MM.1S (cell line): Measurements from ENCODE around the gene APBB1.

ENCODE experiments used
- DNase-seq: peaks from one replicate; pipeline ENCODE4 v3.0.0-alpha.2; 2015
- H2AFZ ChIP-seq: fragments of 300-600 bp; sonication (generic); 2 replicates; pipeline ENCODE4 v1.6.0; 2016; ENCODE audit warnings: antibody characterized with exemption, low read length
- H3F3A ChIP-seq: fragments of 300-600 bp; sonication (generic); 2 replicates; pipeline ENCODE4 v1.6.1; 2016; ENCODE audit warnings: mild to moderate bottlenecking, antibody characterized with exemption, low read length, moderate library complexity, mixed read lengths; ENCODE audit not compliant: insufficient read depth
- H3K27ac ChIP-seq: fragments of 300-600 bp; sonication (generic); 2 replicates; pipeline ENCODE4 v1.5.1; 2016; ENCODE audit warnings: mild to moderate bottlenecking, low read length
- H3K27me3 ChIP-seq: fragments of 300-600 bp; sonication (generic); replicated peaks from 2 replicates; pipeline ENCODE4 v1.6.0; 2016; ENCODE audit warnings: low read length; ENCODE audit not compliant: insufficient read depth
- H3K36me3 ChIP-seq: fragments of 300-600 bp; sonication (generic); replicated peaks from 2 replicates; pipeline ENCODE4 v1.6.1; 2016; ENCODE audit warnings: mild to moderate bottlenecking, low read length, mixed read lengths; ENCODE audit not compliant: insufficient read depth
- H3K4me1 ChIP-seq: fragments of 300-600 bp; sonication (generic); 2 replicates; pipeline ENCODE4 v1.6.1; 2016; ENCODE audit warnings: low read length, mixed read lengths
- H3K4me2 ChIP-seq: fragments of 300-600 bp; sonication (generic); 2 replicates; pipeline ENCODE4 v1.6.0; 2016; ENCODE audit warnings: low read depth, low read length
- H3K4me3 ChIP-seq: fragments of 300-600 bp; sonication (generic); 2 replicates; pipeline ENCODE4 v1.5.1; 2016; ENCODE audit warnings: low read length, mixed read lengths
- H3K79me2 ChIP-seq: fragments of 300-600 bp; sonication (generic); 2 replicates; pipeline ENCODE4 v1.6.1; 2016; ENCODE audit warnings: mixed run types, low read length, mixed read lengths
- H3K9ac ChIP-seq: fragments of 300-600 bp; sonication (generic); 2 replicates; pipeline ENCODE4 v1.6.1; 2016; ENCODE audit warnings: low read length, mixed read lengths
- H3K9me2 ChIP-seq: fragments of 300-600 bp; sonication (generic); replicated peaks from 2 replicates; pipeline ENCODE4 v1.6.1; 2016; ENCODE audit warnings: mild to moderate bottlenecking, low read length, mixed read lengths; ENCODE audit not compliant: insufficient read depth
- H3K9me3 ChIP-seq: fragments of 300-600 bp; sonication (generic); replicated peaks from 2 replicates; pipeline ENCODE4 v1.6.1; 2016; ENCODE audit warnings: mild to moderate bottlenecking, low read length, mixed read lengths; ENCODE audit not compliant: insufficient read depth
- H4K20me1 ChIP-seq: fragments of 300-600 bp; sonication (generic); 2 replicates; pipeline ENCODE4 v1.6.1; 2016; ENCODE audit warnings: mild to moderate bottlenecking, low read length, moderate library complexity, mixed read lengths; ENCODE audit not compliant: insufficient read depth
- CTCF ChIP-seq: fragments of 300-600 bp; sonication (generic); IDR thresholded peaks from 2 replicates; pipeline ENCODE4 v1.5.1; 2016; ENCODE audit warnings: antibody characterized with exemption, low read length, mixed read lengths
- EZH2 ChIP-seq: fragments of 300-600 bp; sonication (generic); optimal IDR thresholded peaks from 2 replicates; pipeline ENCODE3; 2017; ENCODE audit warnings: low read depth, mild to moderate bottlenecking, antibody characterized with exemption, low read length, mixed read lengths
- EZH2phosphoT487 ChIP-seq: fragments of 300-600 bp; sonication (generic); IDR thresholded peaks from 2 replicates; pipeline ENCODE4 v1.6.1; 2018; ENCODE audit warnings: antibody characterized with exemption, low read length

APBB1 gene

DNA sequence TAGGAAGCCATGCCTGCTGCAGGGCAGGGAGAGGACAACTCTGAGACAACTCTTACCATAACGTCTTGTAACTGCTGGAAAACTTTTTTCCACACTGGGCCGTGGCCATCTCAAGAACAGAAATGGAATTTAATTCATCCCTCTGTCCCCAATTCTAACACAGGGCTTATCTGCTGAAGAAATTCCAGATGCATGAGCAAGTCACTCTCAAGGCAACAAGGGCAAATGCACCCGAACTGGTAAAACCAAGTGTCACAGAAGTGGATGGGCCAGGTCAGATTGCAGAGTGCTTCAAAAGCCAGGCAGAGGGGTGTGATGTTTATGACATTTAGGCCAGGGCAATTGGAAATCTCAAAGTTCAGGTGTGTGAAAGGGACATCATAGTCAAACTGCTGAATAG, 21.3 kb downstream of the APBB1 start:
- Histone ChIP-seq H3K9me2 (no peaks in the 10 kb centered on the region), H3F3A (no peaks in the 10 kb centered on the region), H3K9ac (no peak overlapping the region), H3K36me3 (no peaks in the 10 kb centered on the region), H3K9me3 (no peaks in the 10 kb centered on the region), H2AFZ (no peak overlapping the region), H3K4me1 (peaks cover 5% of the 10 kb centered on the region), H3K27ac (no peak overlapping the region), H3K79me2 (no peaks in the 10 kb centered on the region), H3K4me2 (no peak overlapping the region), H3K27me3 (no peaks in the 10 kb centered on the region), H4K20me1 (no peaks in the 10 kb centered on the region), H3K4me3 (no peak overlapping the region)
- no peak for TF ChIP-seq EZH2
- no peak for TF ChIP-seq EZH2phosphoT487
- no peak for TF ChIP-seq CTCF
- no peak for DNase-seq

DNA sequence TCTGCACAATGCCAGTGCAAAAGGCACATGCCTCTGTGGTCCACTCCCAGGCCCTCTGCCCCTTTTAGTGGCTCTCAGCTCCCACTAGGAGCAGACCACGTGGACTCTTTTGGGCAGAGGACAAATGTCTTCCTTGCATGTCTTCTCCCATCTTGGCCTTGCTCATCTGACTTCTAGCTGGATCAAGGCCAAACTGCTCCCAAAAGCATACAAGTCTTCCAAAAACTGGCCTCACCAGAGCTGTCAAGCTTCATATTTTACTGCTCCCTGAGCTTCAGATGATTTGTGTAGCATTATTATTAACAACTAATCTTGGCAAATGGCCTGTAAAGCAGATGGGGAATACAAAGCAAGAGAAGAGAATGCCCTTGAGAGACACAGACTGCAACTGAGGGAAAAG, 21.7 kb downstream of the APBB1 start:
- H4K20me1 ChIP-seq: no peaks in the 10 kb centered on the region
- no peaks in the 10 kb centered on the region for H3F3A ChIP-seq
- TF ChIP-seq EZH2phosphoT487: no peak
- TF ChIP-seq EZH2: no peak
- no peak for TF ChIP-seq CTCF
- H3K27ac ChIP-seq: no peak overlapping the region
- DNase-seq: no peak
- no peak overlapping the region for H3K4me2 ChIP-seq
- no peaks in the 10 kb centered on the region for H3K27me3 ChIP-seq
- H3K79me2 ChIP-seq: no peaks in the 10 kb centered on the region
- H3K4me3 ChIP-seq: no peak overlapping the region
- no peaks in the 10 kb centered on the region for H3K9me2 ChIP-seq
- H3K9me3 ChIP-seq: no peaks in the 10 kb centered on the region
- no peak overlapping the region for H2AFZ ChIP-seq
- no peaks in the 10 kb centered on the region for H3K36me3 ChIP-seq
- 0 out of 2 replicates have a peak, but pooled peaks cover under 1% of the 10 kb centered on the region for H3K4me1 ChIP-seq
- no peak overlapping the region for H3K9ac ChIP-seq

DNA sequence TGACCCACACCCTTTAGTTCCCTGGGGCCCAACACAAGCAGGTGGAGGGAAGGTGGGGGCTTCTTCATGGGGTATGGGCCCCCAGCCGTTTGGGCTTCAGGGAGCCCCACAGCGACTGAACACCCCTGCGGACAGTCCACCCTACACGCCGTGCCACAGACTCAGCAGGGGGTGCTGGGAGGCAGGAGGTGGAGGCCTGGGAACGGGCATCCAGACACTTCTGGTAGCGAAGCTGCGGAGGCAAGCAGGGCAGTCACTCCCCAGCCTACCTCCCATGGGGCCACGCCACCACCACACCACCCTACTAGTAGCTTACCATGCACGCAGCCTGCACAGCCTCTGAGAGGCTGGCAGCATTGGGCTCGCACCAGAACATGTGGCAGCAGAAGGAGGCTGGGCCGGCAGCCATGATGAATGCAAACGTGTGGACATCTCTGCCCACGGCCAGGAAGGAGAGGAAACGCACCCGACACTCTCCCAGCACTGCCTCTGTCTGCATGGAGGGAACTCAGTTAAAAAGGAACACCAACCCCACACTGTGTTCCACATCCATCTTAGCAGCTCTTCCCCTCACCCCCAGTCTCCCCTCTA, 23.3 kb downstream of the APBB1 start:
- H3K4me1 ChIP-seq: no peaks in the 10 kb centered on the region
- H3K4me3 ChIP-seq: no peak overlapping the region
- H3K79me2 ChIP-seq: peaks cover 8% of the 10 kb centered on the region
- H3K4me2 ChIP-seq: no peak overlapping the region
- H3F3A ChIP-seq: no peaks in the 10 kb centered on the region
- no peak overlapping the region for H2AFZ ChIP-seq
- H3K27me3 ChIP-seq: no peaks in the 10 kb centered on the region
- H3K9me2 ChIP-seq: no peaks in the 10 kb centered on the region
- H3K9ac ChIP-seq: no peak overlapping the region
- H3K27ac ChIP-seq: no peak overlapping the region
- no peaks in the 10 kb centered on the region for H3K36me3 ChIP-seq
- TF ChIP-seq EZH2phosphoT487: no peak
- TF ChIP-seq EZH2: no peak
- TF ChIP-seq CTCF: no peak
- no peaks in the 10 kb centered on the region for H3K9me3 ChIP-seq
- no peak for DNase-seq
- no peaks in the 10 kb centered on the region for H4K20me1 ChIP-seq
